Breast epithelium (tissue), 4 donors: ENCODE results near the gene SKIC8. TPM values are rescaled to one million over a fixed set of nuclear protein-coding genes. Genes with fewer than 3 reads are reported as not detected.

Source experiments
- DNase-seq, 2 donors: peaks; one replicate each; pipeline ENCODE4 v3.0.0-alpha.2; 2019; ENCODE audit warnings: low spot score in 2 of 2
- H3K27ac ChIP-seq, 2 donors: fragments of 200-600 bp; sonication (generic) in 1 of 2; one replicate each; pipeline ENCODE4 v1.5.1; 2016 to 2019; ENCODE audit warnings: mild to moderate bottlenecking in 1 of 2
- H3K27me3 ChIP-seq, 2 donors: fragments of 200-600 bp; sonication (generic) in 1 of 2; one replicate each; pipeline versions ENCODE4 v1.5.1 to v1.6.0; 2017 to 2019; ENCODE audit warnings: control low read depth in 1 of 2, mild to moderate bottlenecking in 1 of 2
- H3K36me3 ChIP-seq: fragments of 200-600 bp; one replicate; pipeline ENCODE4 v1.5.1; 2019
- H3K4me1 ChIP-seq, 2 donors: fragments of 200-600 bp; sonication (generic); one replicate each; pipeline ENCODE4 v1.5.1; 2016 to 2019; ENCODE audit warnings: control low read depth in 1 of 2
- H3K4me3 ChIP-seq, 3 donors: fragments of 200-600 bp; sonication (generic); 1 replicate in 2 of 3; 2 replicates in 1 of 3; pipeline ENCODE4 v1.5.1; 2016 to 2019; ENCODE audit warnings: mild to moderate bottlenecking in 3 of 3, moderate library complexity in 2 of 3
- H3K9me3 ChIP-seq, 2 donors: fragments of 200-600 bp; sonication (generic) in 1 of 2; one replicate each; pipeline ENCODE4 v1.5.1; 2016 to 2019; ENCODE audit warnings: control low read depth in 1 of 2
- CTCF ChIP-seq, 3 donors: fragments of 450-650 bp; IDR thresholded peaks; one replicate each; pipeline ENCODE4 v1.5.1; 2016 to 2017; ENCODE audit warnings: antibody characterized with exemption in 3 of 3, mild to moderate bottlenecking in 3 of 3, moderate library complexity in 3 of 3
- POLR2A ChIP-seq: fragments of 450-650 bp; IDR thresholded peaks from one replicate; pipeline ENCODE4 v1.6.1; 2016; ENCODE audit warnings: antibody characterized with exemption, mild to moderate bottlenecking, moderate library complexity
- POLR2AphosphoS5 ChIP-seq, 3 donors: sonication (generic); formaldehyde crosslinking; IDR thresholded peaks; one replicate each; pipeline ENCODE4 v1.6.1; 2017; ENCODE audit warnings: antibody characterized with exemption in 3 of 3
- intact Hi-C: fragments of 100-400 bp; cut with DNase I; formaldehyde crosslinking; loops from one replicate; pipeline ENCODE4 v1.15.1; 2023; ENCODE audit warnings: low total_unique reads
- total RNA-seq, 3 donors: library from RNA; depleted of rRNA; stranded (reverse); fragments of >200 nt; gene quantifications; one replicate each; pipeline ENCODE4 v1.1.0, GENCODE V29; 2016

The SKIC8 gene
- total RNA-seq, 3 donors from 2014 or later, result 63.5 to 98.8 (median 96.0) TPM

- no peak for DNase-seq
- Histone ChIP-seq H3K27me3 (no peaks in the 10 kb centered on the region), H3K36me3 (no peaks in the 10 kb centered on the region), H3K27ac (no peak overlapping the region), H3K4me1 (no peaks in the 10 kb centered on the region), H3K9me3 (no peaks in the 10 kb centered on the region), H3K4me3 (no peak overlapping the region)
- TF ChIP-seq POLR2AphosphoS5 (IDR thresholded peaks at IDR 0.05), result no peak
- TF ChIP-seq CTCF (IDR thresholded peaks at IDR 0.05), result no peak
- TF ChIP-seq POLR2A, result no peak
- intact Hi-C loops, result no loop called here
These were observed 22.4 kb upstream of the SKIC8 start for GRCh38 chr15:78321786-78322185.

- H3K4me1 ChIP-seq, result no peaks in the 10 kb centered on the region
- H3K4me3 ChIP-seq, result no peak overlapping the region
- H3K9me3 ChIP-seq, result no peaks in the 10 kb centered on the region
- intact Hi-C loops, result no loop called here
- H3K36me3 ChIP-seq, result no peaks in the 10 kb centered on the region
- no peak overlapping the region for H3K27ac ChIP-seq
- no peak for DNase-seq
- no peaks in the 10 kb centered on the region for H3K27me3 ChIP-seq
- TF ChIP-seq POLR2AphosphoS5 (IDR thresholded peaks at IDR 0.05), result no peak
- TF ChIP-seq CTCF (IDR thresholded peaks at IDR 0.05), result no peak
- no peak for TF ChIP-seq POLR2A
These were observed 21.7 kb upstream of the SKIC8 start for GRCh38 chr15:78321041-78321570.

GRCh38 chr15:78320183-78320582 lies 20.8 kb upstream of the SKIC8 start:
- Histone ChIP-seq H3K27ac (no peak overlapping the region), H3K27me3 (no peaks in the 10 kb centered on the region), H3K9me3 (no peaks in the 10 kb centered on the region), H3K4me1 (no peaks in the 10 kb centered on the region), H3K4me3 (no peak overlapping the region), H3K36me3 (no peaks in the 10 kb centered on the region)
- intact Hi-C loops, result no loop called here
- DNase-seq, result no peak
- no peak for TF ChIP-seq POLR2A
- TF ChIP-seq POLR2AphosphoS5 (IDR thresholded peaks at IDR 0.05), result no peak
- TF ChIP-seq CTCF (IDR thresholded peaks at IDR 0.05), result no peak

- no peak overlapping the region for H3K27ac ChIP-seq
- H3K4me3 ChIP-seq, result no peak overlapping the region
- H3K4me1 ChIP-seq, result no peaks in the 10 kb centered on the region
- no peaks in the 10 kb centered on the region for H3K27me3 ChIP-seq
- H3K36me3 ChIP-seq, result no peaks in the 10 kb centered on the region
- no peak for TF ChIP-seq POLR2AphosphoS5 (IDR thresholded peaks at IDR 0.05)
- TF ChIP-seq POLR2A, result no peak
- TF ChIP-seq CTCF (IDR thresholded peaks at IDR 0.05), result no peak
- intact Hi-C loops, result loop anchor here (10.0 kb wide), 1 partner anchor 105 kb away; no protein-coding TSS in a partner anchor
- H3K9me3 ChIP-seq, result no peaks in the 10 kb centered on the region
- no peak for DNase-seq
These were observed 20.2 kb upstream of the SKIC8 start for GRCh38 chr15:78319588-78319987.

- Histone ChIP-seq H3K27me3 (no peaks in the 10 kb centered on the region), H3K27ac (no peak overlapping the region), H3K4me3 (no peak overlapping the region), H3K4me1 (no peaks in the 10 kb centered on the region), H3K36me3 (no peaks in the 10 kb centered on the region), H3K9me3 (no peaks in the 10 kb centered on the region)
- intact Hi-C loops, result loop anchor here (10.0 kb wide), 1 partner anchor 108 kb away; no protein-coding TSS in a partner anchor
- no peak for TF ChIP-seq POLR2A
- no peak for TF ChIP-seq CTCF (IDR thresholded peaks at IDR 0.05)
- TF ChIP-seq POLR2AphosphoS5 (IDR thresholded peaks at IDR 0.05), result no peak
- no peak for DNase-seq
These were observed 17.9 kb upstream of the SKIC8 start for GRCh38 chr15:78317145-78317836.
